T-helper 2 cell treated with Interferon-gamma antibody and Interleukin-4, amounts not matched to agents 5 μg/mL and 100 μg/mL, for 36 hours (primary cell): ENCODE measurements around the gene WDR64.

Experiments
- DNase-seq: peaks from one replicate; pipeline ENCODE4 v3.0.0; 2021; ENCODE audit warnings: low spot score
- H3K27ac Mint-ChIP-seq: one replicate; pipeline ENCODE4 v1.8.0; 2021; ENCODE audit warnings: mild to moderate bottlenecking, mixed read lengths
- H3K27me3 Mint-ChIP-seq: one replicate; pipeline ENCODE4 v1.8.0; 2021; ENCODE audit warnings: low read depth, mixed read lengths
- H3K36me3 Mint-ChIP-seq: one replicate; pipeline ENCODE4 v1.8.0; 2021; ENCODE audit warnings: low read depth, mixed read lengths
- H3K4me1 Mint-ChIP-seq: one replicate; pipeline ENCODE4 v1.8.0; 2021; ENCODE audit warnings: low read depth, mixed read lengths
- H3K4me3 Mint-ChIP-seq: one replicate; pipeline ENCODE4 v1.8.0; 2022; ENCODE audit warnings: mild to moderate bottlenecking, moderate library complexity, mixed read lengths
- H3K9me3 Mint-ChIP-seq: one replicate; pipeline ENCODE4 v1.8.0; 2021; ENCODE audit warnings: mixed read lengths

The WDR64 gene

GRCh38 chr1:241617426-241617825 is 34.7 kb upstream of the WDR64 start:
- H3K27ac Mint-ChIP-seq, result no peak overlapping the region
- peaks cover 4% of the 10 kb centered on the region for H3K4me1 Mint-ChIP-seq
- H3K27me3 Mint-ChIP-seq, result no peaks in the 10 kb centered on the region
- H3K36me3 Mint-ChIP-seq, result no peaks in the 10 kb centered on the region
- DNase-seq, result no peak
- no peak overlapping the region for H3K4me3 Mint-ChIP-seq
- no peaks in the 10 kb centered on the region for H3K9me3 Mint-ChIP-seq

GRCh38 chr1:241622669-241623068 is 29.4 kb upstream of the WDR64 start:
- Mint-ChIP-seq H3K36me3 (no peaks in the 10 kb centered on the region), H3K27me3 (no peaks in the 10 kb centered on the region), H3K9me3 (no peaks in the 10 kb centered on the region), H3K4me1 (peaks cover 4% of the 10 kb centered on the region), H3K4me3 (no peak overlapping the region), H3K27ac (no peak overlapping the region)
- no peak for DNase-seq

GRCh38 chr1:241624935-241625334 is 27.1 kb upstream of the WDR64 start:
- H3K4me1 Mint-ChIP-seq, result peaks cover 12% of the 10 kb centered on the region
- H3K27ac Mint-ChIP-seq, result no peak overlapping the region
- no peaks in the 10 kb centered on the region for H3K9me3 Mint-ChIP-seq
- no peak for DNase-seq
- no peaks in the 10 kb centered on the region for H3K36me3 Mint-ChIP-seq
- H3K27me3 Mint-ChIP-seq, result no peaks in the 10 kb centered on the region
- no peak overlapping the region for H3K4me3 Mint-ChIP-seq

DNA sequence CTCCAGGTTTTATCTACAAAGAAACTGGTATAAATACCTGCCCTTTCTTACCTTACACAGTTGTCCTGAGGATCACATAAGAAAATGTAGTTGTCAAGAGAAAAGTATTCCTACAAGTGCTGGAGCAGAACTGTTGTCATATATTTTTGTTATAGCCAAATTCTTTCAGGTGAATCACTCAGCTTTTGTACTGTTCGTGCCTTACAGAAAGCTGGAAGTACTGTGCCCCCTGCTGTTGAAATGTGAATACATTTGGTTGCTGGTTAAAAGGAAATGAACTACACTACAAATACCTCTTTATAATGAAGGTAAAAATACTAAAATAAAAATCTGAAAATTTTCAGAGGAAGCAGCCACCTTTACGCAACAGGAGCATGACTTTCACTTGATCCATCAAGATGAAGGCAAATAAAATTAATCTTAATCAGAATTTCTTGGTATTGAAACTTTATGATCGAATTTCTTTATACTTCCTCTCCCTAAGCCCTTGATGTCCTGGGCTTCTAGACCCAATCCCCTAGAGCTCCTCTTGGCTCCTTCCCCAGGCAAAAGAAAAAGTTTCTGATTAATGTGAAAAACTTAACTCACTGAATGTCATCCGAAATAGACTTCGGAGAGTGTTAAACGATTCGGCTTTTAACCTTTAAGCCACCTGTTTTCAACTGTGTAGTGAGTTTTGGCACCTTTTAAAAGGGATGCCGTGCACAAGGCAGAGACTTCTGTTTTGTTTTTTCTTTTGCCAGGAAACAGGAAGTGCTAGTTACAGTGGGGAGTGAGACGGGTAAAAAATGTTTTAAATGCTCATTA is 24.4 kb upstream of the WDR64 start:
- H3K4me3 Mint-ChIP-seq, result peak overlapping the region; percentile 66

GRCh38 chr1:241630005-241630404 is 22.1 kb upstream of the WDR64 start:
- peaks cover 13% of the 10 kb centered on the region for H3K36me3 Mint-ChIP-seq
- H3K27ac Mint-ChIP-seq, result no peak overlapping the region
- H3K9me3 Mint-ChIP-seq, result no peaks in the 10 kb centered on the region
- no peaks in the 10 kb centered on the region for H3K27me3 Mint-ChIP-seq
- DNase-seq, result no peak
- no peak overlapping the region for H3K4me3 Mint-ChIP-seq
- peaks cover 14% of the 10 kb centered on the region for H3K4me1 Mint-ChIP-seq

More for the DNA sequence above, 24.4 kb upstream of the WDR64 start:
- peak overlapping the region; percentile 76 for H3K27ac Mint-ChIP-seq
- DNase-seq, result peak; percentile 25
- H3K4me1 Mint-ChIP-seq, result peaks cover 12% of the 10 kb centered on the region
- no peaks in the 10 kb centered on the region for H3K9me3 Mint-ChIP-seq
- H3K36me3 Mint-ChIP-seq, result peaks cover 5% of the 10 kb centered on the region
- H3K27me3 Mint-ChIP-seq, result no peaks in the 10 kb centered on the region

DNA sequence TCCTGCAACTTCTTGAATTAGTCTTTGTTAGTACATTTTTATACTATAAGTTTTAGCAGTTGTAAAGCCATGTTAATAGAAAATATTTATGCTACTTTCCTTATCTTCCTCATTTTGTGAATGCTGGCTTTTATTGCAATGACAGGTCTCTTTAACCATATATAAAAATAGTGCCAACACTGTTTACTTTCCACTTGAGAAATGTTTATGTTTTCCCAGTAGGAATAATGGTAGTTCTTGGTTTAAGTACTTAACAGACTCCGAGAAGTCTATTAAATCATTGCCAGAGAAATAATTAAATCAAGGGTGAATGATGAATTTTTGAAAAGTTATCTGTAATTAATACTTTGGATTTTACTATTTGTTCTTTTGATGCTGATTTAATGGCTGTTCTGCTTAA is 21.6 kb upstream of the WDR64 start:
- Mint-ChIP-seq H3K36me3 (peaks cover 18% of the 10 kb centered on the region), H3K27ac (no peak overlapping the region), H3K9me3 (no peaks in the 10 kb centered on the region), H3K4me3 (no peak overlapping the region), H3K4me1 (peaks cover 19% of the 10 kb centered on the region), H3K27me3 (no peaks in the 10 kb centered on the region)
- DNase-seq, result no peak

- Mint-ChIP-seq H3K27me3 (no peaks in the 10 kb centered on the region), H3K9me3 (no peaks in the 10 kb centered on the region), H3K4me1 (peaks cover 20% of the 10 kb centered on the region), H3K36me3 (peaks cover 20% of the 10 kb centered on the region), H3K27ac (no peak overlapping the region), H3K4me3 (no peak overlapping the region)
- no peak for DNase-seq
Measured at GRCh38 chr1:241630899-241631298, 21.2 kb upstream of the WDR64 start.

- Mint-ChIP-seq H3K4me1 (peaks cover 22% of the 10 kb centered on the region), H3K27ac (no peak overlapping the region), H3K36me3 (peaks cover 20% of the 10 kb centered on the region), H3K27me3 (no peaks in the 10 kb centered on the region), H3K4me3 (no peak overlapping the region), H3K9me3 (no peaks in the 10 kb centered on the region)
- DNase-seq, result no peak
Measured at GRCh38 chr1:241631674-241632073, 20.4 kb upstream of the WDR64 start.

DNA sequence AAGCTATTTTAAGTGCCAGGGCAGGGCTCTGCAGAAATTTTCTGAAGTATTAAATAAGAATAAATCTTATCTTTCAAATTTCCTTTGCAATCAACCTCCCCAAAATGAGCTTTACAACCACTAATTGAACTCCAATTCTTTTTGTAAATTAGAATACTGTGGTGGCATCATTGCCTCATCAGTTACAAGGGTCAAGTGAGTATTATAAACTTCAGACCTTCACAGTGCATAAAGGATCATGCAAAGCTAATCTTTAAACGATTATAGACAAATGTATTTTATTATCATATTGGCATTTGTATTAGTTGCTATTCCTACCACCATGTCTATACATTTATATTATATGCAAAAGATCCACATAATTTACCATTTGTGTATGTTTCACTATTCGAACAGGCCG is 19.1 kb upstream of the WDR64 start:
- no peaks in the 10 kb centered on the region for H3K27me3 Mint-ChIP-seq
- H3K4me1 Mint-ChIP-seq, result peaks cover 29% of the 10 kb centered on the region
- peaks cover 23% of the 10 kb centered on the region for H3K36me3 Mint-ChIP-seq
- H3K4me3 Mint-ChIP-seq, result no peak overlapping the region
- H3K9me3 Mint-ChIP-seq, result no peaks in the 10 kb centered on the region
- H3K27ac Mint-ChIP-seq, result no peak overlapping the region
- DNase-seq, result no peak

DNA sequence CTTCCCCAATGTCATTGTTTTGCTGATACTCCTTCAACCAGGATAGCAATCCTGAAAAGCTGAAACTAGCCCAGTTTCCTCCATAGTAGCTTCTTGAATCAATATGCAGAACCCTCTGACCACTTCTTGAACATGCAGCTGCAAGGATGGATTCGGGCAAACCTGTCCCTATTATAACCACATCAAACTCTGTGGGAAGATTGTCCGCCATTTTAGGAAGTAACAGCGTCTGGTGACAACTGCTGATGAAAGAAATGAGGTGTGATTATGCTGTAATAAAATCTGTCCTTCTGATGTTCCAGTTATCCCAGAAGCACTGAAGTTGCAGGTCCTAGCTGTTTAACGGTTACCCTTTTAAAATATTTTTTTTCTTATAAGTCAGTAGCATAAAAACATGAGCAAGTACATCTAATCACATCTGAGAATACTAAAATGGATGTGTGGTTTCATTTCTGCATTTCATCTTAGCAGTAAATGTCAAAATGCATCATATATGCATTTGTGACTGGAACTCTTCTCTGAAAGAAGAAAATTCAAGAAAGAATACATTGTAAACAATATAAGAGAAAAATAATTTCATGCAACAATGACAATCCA is 16.4 kb upstream of the WDR64 start:
- Mint-ChIP-seq H3K36me3 (peaks cover 23% of the 10 kb centered on the region), H3K4me3 (no peak overlapping the region), H3K27me3 (no peaks in the 10 kb centered on the region), H3K4me1 (peaks cover 33% of the 10 kb centered on the region), H3K27ac (no peak overlapping the region), H3K9me3 (no peaks in the 10 kb centered on the region)
- no peak for DNase-seq

DNA sequence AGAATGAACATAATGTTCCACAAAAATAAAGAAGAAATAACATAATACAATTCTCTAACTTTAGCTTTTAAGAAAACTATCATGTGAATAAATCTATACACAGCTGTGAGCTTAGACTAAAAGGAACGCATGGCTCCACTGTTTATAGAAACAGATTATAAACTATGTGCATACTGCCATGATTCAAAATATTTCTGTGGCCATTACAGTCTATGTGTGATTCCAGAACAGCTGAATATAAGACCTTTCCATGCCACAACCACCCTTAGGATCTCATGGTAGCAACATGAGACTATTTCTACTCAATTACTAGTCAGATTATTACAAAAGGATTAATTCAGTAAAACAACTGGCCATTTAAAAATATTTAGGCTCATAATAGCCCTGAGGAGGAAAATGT is 15.8 kb upstream of the WDR64 start:
- H3K4me3 Mint-ChIP-seq, result no peak overlapping the region
- peaks cover 34% of the 10 kb centered on the region for H3K4me1 Mint-ChIP-seq
- no peak overlapping the region for H3K27ac Mint-ChIP-seq
- H3K9me3 Mint-ChIP-seq, result no peaks in the 10 kb centered on the region
- DNase-seq, result no peak
- no peaks in the 10 kb centered on the region for H3K27me3 Mint-ChIP-seq
- peaks cover 23% of the 10 kb centered on the region for H3K36me3 Mint-ChIP-seq

GRCh38 chr1:241637046-241637590 is 15.0 kb upstream of the WDR64 start:
- Mint-ChIP-seq H3K27me3 (no peaks in the 10 kb centered on the region), H3K36me3 (peaks cover 22% of the 10 kb centered on the region), H3K4me1 (peaks cover 34% of the 10 kb centered on the region), H3K27ac (no peak overlapping the region), H3K9me3 (peaks cover 3% of the 10 kb centered on the region), H3K4me3 (peak overlapping the region; percentile 67)
- DNase-seq, result no peak

DNA sequence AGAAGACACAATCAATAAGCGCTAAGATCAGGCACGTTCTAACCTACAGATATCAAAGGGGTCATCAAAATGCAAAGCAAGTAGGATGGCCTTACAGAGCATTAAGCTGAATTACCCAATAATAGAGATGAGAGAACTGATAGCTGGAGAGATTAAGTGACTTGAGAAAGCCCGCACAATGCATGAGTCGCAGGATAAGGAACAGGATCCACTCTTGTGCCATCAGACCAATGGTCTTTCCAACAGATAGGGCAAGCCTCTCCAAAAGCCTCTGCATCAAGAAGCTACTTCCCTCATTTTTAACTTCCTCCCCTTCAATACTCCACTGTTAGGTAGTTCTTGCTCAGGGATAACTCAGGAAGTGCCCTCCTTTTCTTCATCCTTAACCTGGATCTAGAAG is 14.5 kb upstream of the WDR64 start:
- Mint-ChIP-seq H3K36me3 (peaks cover 18% of the 10 kb centered on the region), H3K4me1 (peaks cover 34% of the 10 kb centered on the region), H3K9me3 (peaks cover 8% of the 10 kb centered on the region), H3K4me3 (peak overlapping the region; percentile 67), H3K27me3 (no peaks in the 10 kb centered on the region), H3K27ac (peak overlapping the region; percentile 5)
- no peak for DNase-seq

GRCh38 chr1:241638099-241638682 is 13.9 kb upstream of the WDR64 start:
- peaks cover 19% of the 10 kb centered on the region for H3K36me3 Mint-ChIP-seq
- peaks cover 34% of the 10 kb centered on the region for H3K4me1 Mint-ChIP-seq
- H3K27ac Mint-ChIP-seq, result peak overlapping the region; percentile 5

More at GRCh38 chr1:241638099-241638682, 13.9 kb upstream of the WDR64 start:
- H3K9me3 Mint-ChIP-seq, result peaks cover 9% of the 10 kb centered on the region
- no peak for DNase-seq
- H3K4me3 Mint-ChIP-seq, result peak overlapping the region; percentile 67
- H3K27me3 Mint-ChIP-seq, result no peaks in the 10 kb centered on the region
